GM12878 (cell line): ENCODE results near the gene BCAS3. TPM values are rescaled to one million over a fixed set of nuclear protein-coding genes. Genes with fewer than 3 reads are reported as not detected.

Experiments used
- ATAC-seq: fragments of 200-7000 bp; cut with Tn5 transposase; 3 replicates; pipeline ENCODE4 v1.9.1; 2020; ENCODE audit warnings: mild to moderate bottlenecking, moderate library complexity
- BruUV-seq: library from RNA; stranded (reverse); fragments of 400-500 nt; replicated peaks from 2 replicates; lab custom pipeline; 2021; lab: Mats Ljungman, UMichigan
- CTCF ChIA-PET: fragments of 300-600 bp; sonication (Branson Sonifier 250); formaldehyde crosslinking; extraction: SDS; loops from one replicate; lab custom pipeline; 2021; ENCODE audit warnings: inconsistent platforms; lab: Yijun Ruan, JAX
- POLR2A ChIA-PET: fragments of 350-600 bp; formaldehyde crosslinking; extraction: SDS; loops from one replicate; lab custom pipeline; 2021; ENCODE audit warnings: inconsistent platforms; lab: Charles Lee
- RAD21 ChIA-PET: fragments of 300-600 bp; sonication (Branson Sonifier 250); formaldehyde crosslinking; loops from one replicate; lab custom pipeline; 2023; ENCODE audit warnings: antibody characterized with exemption; ENCODE audit not compliant: unreplicated experiment; lab: Charles Lee
- SMC1A ChIA-PET: fragments of 300-600 bp; sonication (Branson Sonifier 250); formaldehyde crosslinking; loops from one replicate; lab custom pipeline; 2023; ENCODE audit not compliant: unreplicated experiment, uncharacterized antibody; lab: Charles Lee
- DNase-seq: peaks from one replicate; pipeline ENCODE4 v3.0.0-alpha.2; 2011; ENCODE audit warnings: low read depth, low spot score
- FAIRE-seq: peaks from 3 replicates; lab custom pipeline; 2011; peaks lifted over from hg19 to GRCh38; lab: Jason Lieb, UNC
- H2AFZ ChIP-seq: 2 replicates; pipeline ENCODE4 v1.6.0; 2011; ENCODE audit warnings: low read depth, low read length, control low read depth; ENCODE audit not compliant: control insufficient read depth
- H3K27ac ChIP-seq: 2 replicates; pipeline ENCODE4 v1.5.1; 2011; ENCODE audit warnings: control low read depth; ENCODE audit not compliant: control insufficient read depth, insufficient read depth
- H3K27me3 ChIP-seq, 2 experiments: replicated peaks in 1 of 2; 2 replicates each; pipeline versions ENCODE4 v1.6.0 to v1.6.1; 2011; ENCODE audit warnings: low read length in 1 of 2; ENCODE audit not compliant: control insufficient read depth in 2 of 2, insufficient read depth in 2 of 2
- H3K36me3 ChIP-seq, 2 experiments: 2 replicates each; pipeline ENCODE4 v1.5.1; 2011; ENCODE audit warnings: low read length in 1 of 2; ENCODE audit not compliant: control insufficient read depth in 2 of 2, insufficient read depth in 2 of 2
- H3K4me1 ChIP-seq: 2 replicates; pipeline ENCODE4 v1.6.1; 2011; ENCODE audit warnings: mild to moderate bottlenecking, low read length, moderate library complexity, mixed read lengths; ENCODE audit not compliant: control insufficient read depth, insufficient read depth
- H3K4me2 ChIP-seq: 2 replicates; pipeline ENCODE4 v1.6.0; 2011; ENCODE audit warnings: control low read depth; ENCODE audit not compliant: control insufficient read depth, insufficient read depth
- H3K4me3 ChIP-seq: fragments of 200-600 bp; sonication (generic); 2 replicates; pipeline ENCODE4 v1.5.1; 2016
- H3K79me2 ChIP-seq: 2 replicates; pipeline ENCODE4 v1.6.0; 2011; ENCODE audit warnings: low read length; ENCODE audit not compliant: control insufficient read depth, insufficient read depth
- H3K9ac ChIP-seq: 2 replicates; pipeline ENCODE4 v1.8.0; 2011; ENCODE audit warnings: low read length, control low read depth, mixed read lengths; ENCODE audit not compliant: control insufficient read depth, insufficient read depth
- H3K9me3 ChIP-seq: replicated peaks from 3 replicates; pipeline ENCODE4 v1.5.1; 2011; ENCODE audit warnings: mild to moderate bottlenecking, low read length; ENCODE audit not compliant: control insufficient read depth, insufficient read depth
- H4K20me1 ChIP-seq: 2 replicates; pipeline ENCODE4 v1.6.0; 2011; ENCODE audit not compliant: control insufficient read depth, insufficient read depth
- CBX3 ChIP-seq: fragments of 200-600 bp; sonication (generic); IDR thresholded peaks from 2 replicates; pipeline ENCODE4 v1.6.1; 2016; ENCODE audit warnings: low read depth, borderline replicate concordance
- CHD1 ChIP-seq: IDR thresholded peaks from 2 replicates; pipeline ENCODE4 v1.6.1; 2012; ENCODE audit warnings: low read depth, low read length, improper control_type of control experiment
- CTCF ChIP-seq, 3 experiments: IDR thresholded peaks in 2 of 3; conservative IDR thresholded peaks in 1 of 3; 2 replicates each; pipeline ENCODE4 v1.5.1; 2011; ENCODE audit warnings: low read depth in 3 of 3, low read length in 3 of 3, mild to moderate bottlenecking in 3 of 3, control low read depth in 2 of 3, moderate library complexity in 2 of 3, inconsistent platforms in 1 of 3, mixed read lengths in 1 of 3; ENCODE audit not compliant: control insufficient read depth in 2 of 3, insufficient read depth in 1 of 3; ENCODE audit errors: extremely low read depth in 1 of 3
- DPF2 ChIP-seq: fragments of 450-650 bp; IDR thresholded peaks from 2 replicates; pipeline ENCODE4 v1.6.1; 2017; ENCODE audit warnings: mild to moderate bottlenecking
- EP300 ChIP-seq, 2 experiments: fragments of 150-350 bp in 1 of 2; IDR thresholded peaks; 2 replicates each; pipeline ENCODE4 v1.6.1; 2011 to 2012; ENCODE audit warnings: low read depth in 2 of 2, low read length in 2 of 2, borderline replicate concordance in 1 of 2, improper control_type of control experiment in 1 of 2, inconsistent platforms in 1 of 2; ENCODE audit not compliant: control insufficient read depth in 1 of 2
- EZH2 ChIP-seq: IDR thresholded peaks from 2 replicates; pipeline ENCODE4 v1.6.1; 2012; ENCODE audit warnings: low read depth, mild to moderate bottlenecking, control low read depth, inconsistent platforms, low read length, borderline replicate concordance; ENCODE audit not compliant: control insufficient read depth
- JUNB ChIP-seq: IDR thresholded peaks from 2 replicates; pipeline ENCODE4 v1.6.1; 2016; ENCODE audit warnings: antibody characterized with exemption, mild to moderate bottlenecking
- PML ChIP-seq: IDR thresholded peaks from 2 replicates; pipeline ENCODE4 v1.6.1; 2012; ENCODE audit warnings: low read length, inconsistent platforms
- SUZ12 ChIP-seq: fragments of 200-600 bp; sonication (generic); IDR thresholded peaks from one replicate; pipeline ENCODE4 v1.6.1; 2018; ENCODE audit warnings: antibody characterized with exemption, mild to moderate bottlenecking; ENCODE audit not compliant: unreplicated experiment
- TBL1XR1 ChIP-seq: IDR thresholded peaks from 2 replicates; pipeline ENCODE4 v1.6.1; 2012; ENCODE audit warnings: low read depth, low read length, improper control_type of control experiment
- USF2 ChIP-seq: IDR thresholded peaks from 2 replicates; pipeline ENCODE4 v1.6.1; 2011; ENCODE audit warnings: low read depth, low read length, improper control_type of control experiment, borderline replicate concordance
- ZBTB33 ChIP-seq: fragments of 450-650 bp; IDR thresholded peaks from 2 replicates; pipeline ENCODE4 v1.6.1; 2017; ENCODE audit warnings: mild to moderate bottlenecking
- WGBS: methylation state at CpG from one replicate; pipeline ENCODE4 v1.1.6; 2016; ENCODE audit warnings: low lambda C conversion rate; ENCODE audit not compliant: insufficient replicate concordance, insufficient coverage; ENCODE audit errors: missing lambda C conversion rate; 5-methylcytosine and 5-hydroxymethylcytosine counted together
- in situ Hi-C: fragments of 300-500 bp; cut with MboI; formaldehyde crosslinking; loops from 9 replicates; pipeline ENCODE4 v1.14.3; 2018; ENCODE audit warnings: mixed read lengths
- intact Hi-C: fragments of 100-400 bp; cut with micrococcal nuclease; formaldehyde crosslinking; loops from one replicate; pipeline ENCODE4 v1.14.2; 2022; ENCODE audit not compliant: unreplicated experiment
- polyA plus RNA-seq, 11 experiments: library from polyadenylated mRNA; depleted of rRNA in 4 of 11; unstranded in 6 of 11; stranded (reverse) in 5 of 11; fragments of >200 nt; fragmentation: Nextera tagmentation in 4 of 11; fragmentation: Illumina TruSeq in 1 of 11; extraction: Ambion mirVana in 4 of 11; extraction: Trizol in 1 of 11; gene quantifications; 1 replicate in 1 of 11; 2 replicates in 10 of 11; pipeline versions ENCODE4 v1.2.1 to v1.2.3, GENCODE V29; 2011 to 2016; ENCODE audit warnings: inconsistent platforms in 2 of 11, missing spikeins in 2 of 11, low read depth in 1 of 11
- total RNA-seq, 4 experiments: library from RNA; depleted of rRNA in 3 of 4; stranded (reverse); fragments of >200 nt in 3 of 4; fragmentation: Illumina TruSeq in 1 of 4; extraction: Trizol in 1 of 4; gene quantifications; 2 replicates each; pipeline versions ENCODE4 v1.2.1 to v1.2.3, GENCODE V29; 2013 to 2021

BCAS3 gene
- total and polyA plus RNA-seq, 10 of the 15 experiments (the other 5 are each of a cell fraction or from before 2014, with no cell fraction given): 2.1 to 11.0 (median 6.6) TPM

GRCh38 chr17:60909405-60909804, 231.8 kb downstream of the BCAS3 start (continued):
- TF ChIP-seq ZBTB33 (no peak), PML (no peak), EP300 (IDR thresholded peaks at IDR 0.05; ENCODE audit: borderline replicate concordance in 1 of 2, control insufficient read depth in 1 of 2, low read depth in 2 of 2, low read length in 2 of 2) (no peak)

- ChIA-PET RAD21 (no interaction called here), SMC1A (no interaction called here), CTCF (no interaction called here), POLR2A (no interaction called here)
- DNase-seq (no peak), FAIRE-seq (no peak), ATAC-seq (no peak)
- no peak overlapping the region for H3K9ac ChIP-seq
- in situ Hi-C loops (no loop called here), intact Hi-C loops (no loop called here)
- WGBS: 94% methylated on average over 6 of the region's 6 CpGs
- no peaks in the 10 kb centered on the region for H3K4me1 ChIP-seq
- no peak overlapping the region for H3K27ac ChIP-seq
- no peaks in the 10 kb centered on the region for H3K27me3 ChIP-seq
- no peak overlapping the region for H3K4me3 ChIP-seq
- H3K4me2 ChIP-seq: no peak overlapping the region
- TF ChIP-seq CBX3 (no peak), JUNB (no peak), TBL1XR1 (no peak), CHD1 (no peak), SUZ12 (no peak), USF2 (no peak), DPF2 (no peak), PML (no peak), EZH2 (no peak), CTCF (IDR thresholded peaks at IDR 0.05 in 2 of 3, conservative IDR thresholded peaks at IDR 0.05 in 1 of 3; ENCODE audit: control insufficient read depth in 2 of 3, extremely low read depth in 1 of 3, insufficient read depth in 1 of 3, low read depth in 3 of 3, low read length in 3 of 3) (no peak)
- no peaks in the 10 kb centered on the region for H3K79me2 ChIP-seq
- BruUV-seq: no TSS peak
- H3K9me3 ChIP-seq: no peaks in the 10 kb centered on the region; the same call in 2 of the 3 replicates
- no peaks in the 10 kb centered on the region for H4K20me1 ChIP-seq
- H2AFZ ChIP-seq: no peak overlapping the region
- H3K36me3 ChIP-seq: no peaks in the 10 kb centered on the region
Observed at GRCh38 chr17:60910415-60910814, 232.8 kb downstream of the BCAS3 start.
